Measurements from ENCODE around the gene C4BPB.

DNA sequence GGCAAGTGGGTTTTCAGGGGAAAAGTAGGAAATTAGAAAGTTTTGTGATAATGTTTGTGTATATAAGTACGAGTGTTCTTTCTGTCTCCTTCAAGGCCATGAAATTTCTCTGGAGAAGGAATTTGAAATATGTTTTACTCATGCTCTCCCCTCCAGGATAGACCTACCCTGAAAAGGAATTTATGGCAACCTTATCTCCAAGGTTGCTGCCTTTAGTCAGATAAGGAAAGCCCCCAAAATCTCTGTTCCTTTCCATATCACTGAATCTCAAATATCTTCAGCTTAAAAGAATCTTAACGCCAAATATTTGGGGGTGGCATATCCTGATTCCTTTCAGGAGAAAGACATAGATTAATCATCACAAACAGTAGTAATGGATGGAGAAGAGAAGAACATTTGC is 499 bp upstream of the C4BPB start:
- TF ChIP-seq, protein P1, sequence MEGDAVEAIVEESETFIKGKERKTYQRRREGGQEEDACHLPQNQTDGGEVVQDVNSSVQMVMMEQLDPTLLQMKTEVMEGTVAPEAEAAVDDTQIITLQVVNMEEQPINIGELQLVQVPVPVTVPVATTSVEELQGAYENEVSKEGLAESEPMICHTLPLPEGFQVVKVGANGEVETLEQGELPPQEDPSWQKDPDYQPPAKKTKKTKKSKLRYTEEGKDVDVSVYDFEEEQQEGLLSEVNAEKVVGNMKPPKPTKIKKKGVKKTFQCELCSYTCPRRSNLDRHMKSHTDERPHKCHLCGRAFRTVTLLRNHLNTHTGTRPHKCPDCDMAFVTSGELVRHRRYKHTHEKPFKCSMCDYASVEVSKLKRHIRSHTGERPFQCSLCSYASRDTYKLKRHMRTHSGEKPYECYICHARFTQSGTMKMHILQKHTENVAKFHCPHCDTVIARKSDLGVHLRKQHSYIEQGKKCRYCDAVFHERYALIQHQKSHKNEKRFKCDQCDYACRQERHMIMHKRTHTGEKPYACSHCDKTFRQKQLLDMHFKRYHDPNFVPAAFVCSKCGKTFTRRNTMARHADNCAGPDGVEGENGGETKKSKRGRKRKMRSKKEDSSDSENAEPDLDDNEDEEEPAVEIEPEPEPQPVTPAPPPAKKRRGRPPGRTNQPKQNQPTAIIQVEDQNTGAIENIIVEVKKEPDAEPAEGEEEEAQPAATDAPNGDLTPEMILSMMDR (IDR thresholded peaks at IDR 0.05), result no peak
- TF ChIP-seq EP300 (IDR thresholded peaks at IDR 0.05), result no peak
